OCI-LY1 (cell line): Measurements from ENCODE around the gene BCL2.

Experiments
- H2AFZ ChIP-seq: fragments of 200-600 bp; sonication (generic), shearing (Covaris generic); 2 replicates; pipeline ENCODE4 v1.6.0; 2014; ENCODE audit warnings: antibody characterized with exemption, mild to moderate bottlenecking, low read length
- H3F3A ChIP-seq: fragments of 200-600 bp; sonication (generic), shearing (Covaris generic); 2 replicates; pipeline ENCODE4 v1.6.0; 2014; ENCODE audit warnings: mild to moderate bottlenecking, antibody characterized with exemption, low read length, moderate library complexity; ENCODE audit not compliant: insufficient read depth
- H3K27ac ChIP-seq: fragments of 200-600 bp; sonication (generic); 2 replicates; pipeline ENCODE4 v1.5.1; 2014; ENCODE audit warnings: low read length, mixed run types, mild to moderate bottlenecking, low read depth; ENCODE audit not compliant: poor library complexity, severe bottlenecking
- H3K27me3 ChIP-seq: fragments of 200-600 bp; sonication (generic); 2 replicates; pipeline ENCODE4 v1.6.0; 2014; ENCODE audit warnings: antibody characterized with exemption, mild to moderate bottlenecking, low read length, moderate library complexity; ENCODE audit not compliant: insufficient read depth
- H3K36me3 ChIP-seq: fragments of 200-600 bp; sonication (generic); 2 replicates; pipeline ENCODE4 v1.6.1; 2014; ENCODE audit warnings: mild to moderate bottlenecking, antibody characterized with exemption, low read length, moderate library complexity, mixed read lengths; ENCODE audit not compliant: insufficient read depth
- H3K4me1 ChIP-seq: fragments of 200-600 bp; sonication (generic); 2 replicates; pipeline ENCODE4 v1.5.1; 2014; ENCODE audit warnings: mild to moderate bottlenecking, low read length, moderate library complexity; ENCODE audit not compliant: insufficient read depth, severe bottlenecking
- H3K4me2 ChIP-seq: fragments of 200-600 bp; sonication (generic), shearing (Covaris generic); 2 replicates; pipeline ENCODE4 v1.6.1; 2014; ENCODE audit warnings: low read length
- H3K4me3 ChIP-seq: fragments of 200-600 bp; sonication (generic); 2 replicates; pipeline ENCODE4 v1.5.1; 2014; ENCODE audit warnings: low read length, low read depth, mild to moderate bottlenecking, mixed read lengths; ENCODE audit not compliant: poor library complexity, severe bottlenecking
- H3K79me2 ChIP-seq: fragments of 200-600 bp; shearing (Covaris generic); 2 replicates; pipeline ENCODE4 v1.6.1; 2016; ENCODE audit warnings: mixed run types, low read length, mixed read lengths; ENCODE audit not compliant: insufficient read depth
- H3K9ac ChIP-seq: fragments of 200-600 bp; sonication (generic), shearing (Covaris generic); 2 replicates; pipeline ENCODE4 v1.6.1; 2014; ENCODE audit warnings: mild to moderate bottlenecking, low read length, mixed read lengths
- H3K9me2 ChIP-seq: fragments of 200-600 bp; sonication (generic), shearing (Covaris generic); 2 replicates; pipeline ENCODE4 v1.6.1; 2014; ENCODE audit warnings: low read depth, mild to moderate bottlenecking, low read length, mixed read lengths
- H3K9me3 ChIP-seq: fragments of 200-600 bp; shearing (Covaris generic); 2 replicates; pipeline ENCODE4 v1.6.1; 2014; ENCODE audit warnings: low read length, mixed read lengths
- H4K20me1 ChIP-seq: fragments of 200-600 bp; sonication (generic), shearing (Covaris generic); 2 replicates; pipeline ENCODE4 v1.6.0; 2016; ENCODE audit warnings: mild to moderate bottlenecking, low read length; ENCODE audit not compliant: insufficient read depth
- CTCF ChIP-seq: fragments of 200-600 bp; sonication (generic), shearing (Covaris generic); IDR thresholded peaks from 2 replicates; pipeline ENCODE4 v1.5.1; 2017; ENCODE audit warnings: mild to moderate bottlenecking, antibody characterized with exemption, low read length, moderate library complexity, mixed read lengths
- EZH2 ChIP-seq: fragments of 200-600 bp; sonication (generic), shearing (Covaris generic); IDR thresholded peaks from 2 replicates; pipeline ENCODE4 v1.8.0; 2017; ENCODE audit warnings: borderline replicate concordance, mixed run types, mild to moderate bottlenecking, antibody characterized with exemption, low read length, moderate library complexity, mixed read lengths

Gene BCL2

GRCh38 chr18:63319383-63320122 lies at the start of gene BCL2:
BCL2 (minus strand) TSS chr18:63319769.
- Histone ChIP-seq H2AFZ (no peak within 1 kb of the TSS), H3F3A (no peaks in the 10 kb centered on the region; the same call in 1 of the 2 replicates), H3K36me3 (peaks cover 49% of the 10 kb centered on the region), H3K27ac (peak within 1 kb of the TSS; percentile 97), H3K4me3 (peak within 1 kb of the TSS; percentile 88), H4K20me1 (no peaks in the 10 kb centered on the region), H3K4me2 (peak within 1 kb of the TSS; percentile 98), H3K9ac (peak within 1 kb of the TSS; percentile 96), H3K4me1 (peaks cover 29% of the 10 kb centered on the region), H3K9me2 (no peaks in the 10 kb centered on the region), H3K27me3 (no peaks in the 10 kb centered on the region), H3K79me2 (peaks cover 54% of the 10 kb centered on the region), H3K9me3 (no peaks in the 10 kb centered on the region)
- TF ChIP-seq EZH2: no peak
- no peak for TF ChIP-seq CTCF

DNA sequence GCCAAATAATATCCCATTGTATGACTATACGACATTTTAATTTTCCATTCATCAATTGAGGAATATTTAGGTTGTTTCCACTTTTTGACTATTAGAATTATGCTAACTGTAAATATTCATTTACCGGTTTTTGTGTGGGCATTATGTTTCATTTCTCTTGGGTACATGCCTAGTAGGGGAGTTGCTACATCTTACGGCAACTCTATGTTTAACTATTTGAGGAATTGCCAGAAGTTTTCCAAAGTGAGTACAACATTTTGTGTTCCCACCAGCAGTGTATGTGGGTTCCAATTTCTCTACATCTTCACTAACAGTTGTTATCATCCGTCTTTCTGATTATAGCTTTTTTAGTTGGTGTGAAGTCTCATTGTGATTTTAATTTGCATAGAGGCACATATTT lies 49.0 kb upstream of the BCL2 start:
- Histone ChIP-seq H3K4me3 (no peak overlapping the region), H3K9me2 (no peaks in the 10 kb centered on the region), H3K27ac (no peak overlapping the region), H3K36me3 (0 out of 2 replicates have a peak, but pooled peaks cover 2% of the 10 kb centered on the region), H4K20me1 (no peaks in the 10 kb centered on the region), H3K27me3 (no peaks in the 10 kb centered on the region), H3K79me2 (no peaks in the 10 kb centered on the region), H2AFZ (no peak overlapping the region), H3K9me3 (0 out of 2 replicates have a peak, but pooled peaks cover 3% of the 10 kb centered on the region), H3K4me2 (no peak overlapping the region), H3K4me1 (peaks cover 18% of the 10 kb centered on the region), H3F3A (no peaks in the 10 kb centered on the region), H3K9ac (no peak overlapping the region)
- no peak for TF ChIP-seq EZH2
- TF ChIP-seq CTCF: no peak

GRCh38 chr18:63367053-63367953 lies 47.7 kb upstream of the BCL2 start, which contains the start of gene KDSR:
KDSR (minus strand) TSS chr18:63367206; CDS start chr18:63367118, 88 bp downstream.
- no peaks in the 10 kb centered on the region for H4K20me1 ChIP-seq
- no peak within 1 kb of the TSS for H3K27ac ChIP-seq
- peak within 1 kb of the TSS; percentile 69 for H3K4me2 ChIP-seq
- no peaks in the 10 kb centered on the region for H3K9me2 ChIP-seq
- H2AFZ ChIP-seq: peak within 1 kb of the TSS; percentile 39
- 0 out of 2 replicates have a peak, but pooled peaks cover 4% of the 10 kb centered on the region for H3K36me3 ChIP-seq
- H3F3A ChIP-seq: no peaks in the 10 kb centered on the region
- peak within 1 kb of the TSS; percentile 76 for H3K9ac ChIP-seq
- H3K9me3 ChIP-seq: 0 out of 2 replicates have a peak, but pooled peaks cover 3% of the 10 kb centered on the region
- H3K4me1 ChIP-seq: peaks cover 18% of the 10 kb centered on the region
- TF ChIP-seq EZH2: no peak
- no peak for TF ChIP-seq CTCF
- no peaks in the 10 kb centered on the region for H3K79me2 ChIP-seq
- no peaks in the 10 kb centered on the region for H3K27me3 ChIP-seq
- H3K4me3 ChIP-seq: peak within 1 kb of the TSS; percentile 99
